ENCODE measurements around the gene SLC32A1.

The SLC32A1 gene

GRCh38 chr20:38728191-38728781 is 4.0 kb downstream of the SLC32A1 start:
- TF ChIP-seq, protein P1, sequence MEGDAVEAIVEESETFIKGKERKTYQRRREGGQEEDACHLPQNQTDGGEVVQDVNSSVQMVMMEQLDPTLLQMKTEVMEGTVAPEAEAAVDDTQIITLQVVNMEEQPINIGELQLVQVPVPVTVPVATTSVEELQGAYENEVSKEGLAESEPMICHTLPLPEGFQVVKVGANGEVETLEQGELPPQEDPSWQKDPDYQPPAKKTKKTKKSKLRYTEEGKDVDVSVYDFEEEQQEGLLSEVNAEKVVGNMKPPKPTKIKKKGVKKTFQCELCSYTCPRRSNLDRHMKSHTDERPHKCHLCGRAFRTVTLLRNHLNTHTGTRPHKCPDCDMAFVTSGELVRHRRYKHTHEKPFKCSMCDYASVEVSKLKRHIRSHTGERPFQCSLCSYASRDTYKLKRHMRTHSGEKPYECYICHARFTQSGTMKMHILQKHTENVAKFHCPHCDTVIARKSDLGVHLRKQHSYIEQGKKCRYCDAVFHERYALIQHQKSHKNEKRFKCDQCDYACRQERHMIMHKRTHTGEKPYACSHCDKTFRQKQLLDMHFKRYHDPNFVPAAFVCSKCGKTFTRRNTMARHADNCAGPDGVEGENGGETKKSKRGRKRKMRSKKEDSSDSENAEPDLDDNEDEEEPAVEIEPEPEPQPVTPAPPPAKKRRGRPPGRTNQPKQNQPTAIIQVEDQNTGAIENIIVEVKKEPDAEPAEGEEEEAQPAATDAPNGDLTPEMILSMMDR (IDR thresholded peaks at IDR 0.05; ENCODE audit: low read depth, low read length) = no peak
- TF ChIP-seq MYC (IDR thresholded peaks at IDR 0.05; ENCODE audit: low read depth, low read length) (no peak), MAX (IDR thresholded peaks at IDR 0.05; ENCODE audit: low read depth, low read length) (no peak), POLR2A (IDR thresholded peaks at IDR 0.05; ENCODE audit: extremely low read depth, insufficient read length) (no peak)
- H3K4me3 ChIP-seq (ENCODE audit: low read depth, low read length) = no peak overlapping the region

GRCh38 chr20:38728911-38729642 is 4.8 kb downstream of the SLC32A1 start:
- TF ChIP-seq MAX (IDR thresholded peaks at IDR 0.05; ENCODE audit: low read depth, low read length) (no peak), POLR2A (IDR thresholded peaks at IDR 0.05; ENCODE audit: extremely low read depth, insufficient read length) (no peak), MYC (IDR thresholded peaks at IDR 0.05; ENCODE audit: low read depth, low read length) (no peak)
- TF ChIP-seq, protein P1 (IDR thresholded peaks at IDR 0.05; ENCODE audit: low read depth, low read length) = no peak
- no peak for DNase-seq (ENCODE audit: low read depth)
- H3K4me3 ChIP-seq (ENCODE audit: low read depth, low read length) = no peak overlapping the region

More at GRCh38 chr20:38728191-38728781, 4.0 kb downstream of the SLC32A1 start:
- DNase-seq (ENCODE audit: low read depth) = no peak

DNA sequence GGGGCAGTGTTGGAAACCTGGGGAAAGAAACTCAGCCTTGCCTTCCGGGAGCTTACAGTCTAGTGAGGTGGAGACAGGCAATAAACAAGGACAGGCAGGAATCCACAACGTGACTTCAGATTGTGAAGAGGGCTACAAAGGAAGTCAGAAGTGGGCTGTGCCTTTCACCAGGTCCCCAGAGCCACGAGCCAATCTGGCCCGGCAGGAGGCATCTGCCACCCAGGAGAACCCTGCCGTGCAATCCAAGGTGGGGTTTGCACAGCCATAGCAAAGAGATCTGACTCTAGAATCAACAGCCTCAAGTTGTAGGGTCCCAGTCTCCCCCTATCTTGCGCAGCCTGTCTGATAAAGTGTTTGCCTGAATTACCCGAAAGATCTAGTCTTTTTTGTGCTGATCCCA is 5.5 kb downstream of the SLC32A1 start:
- no peak overlapping the region for H3K4me3 ChIP-seq (ENCODE audit: low read depth, low read length)
- TF ChIP-seq MAX (IDR thresholded peaks at IDR 0.05; ENCODE audit: low read depth, low read length) (no peak), POLR2A (IDR thresholded peaks at IDR 0.05; ENCODE audit: extremely low read depth, insufficient read length) (no peak), MYC (IDR thresholded peaks at IDR 0.05; ENCODE audit: low read depth, low read length) (no peak)
- TF ChIP-seq, protein P1 (IDR thresholded peaks at IDR 0.05; ENCODE audit: low read depth, low read length) = no peak
- DNase-seq (ENCODE audit: low read depth) = no peak

GRCh38 chr20:38730167-38730988 is 6.1 kb downstream of the SLC32A1 start:
- no peak for DNase-seq (ENCODE audit: low read depth)
- H3K4me3 ChIP-seq (ENCODE audit: low read depth, low read length) = no peak overlapping the region

More at GRCh38 chr20:38730167-38730988, 6.1 kb downstream of the SLC32A1 start:
- TF ChIP-seq MAX (IDR thresholded peaks at IDR 0.05; ENCODE audit: low read depth, low read length) (no peak), POLR2A (IDR thresholded peaks at IDR 0.05; ENCODE audit: extremely low read depth, insufficient read length) (no peak), MYC (IDR thresholded peaks at IDR 0.05; ENCODE audit: low read depth, low read length) (no peak)
- TF ChIP-seq, protein P1 (IDR thresholded peaks at IDR 0.05; ENCODE audit: low read depth, low read length) = no peak

Data from NB4 (cell line).